HFF-Myc (cell line): ENCODE results near the gene PKM.
A peak's percentile ranks its signal among the peaks of the same experiment; 100 is the strongest.

Experiments
- DNase-seq: peaks from one replicate; pipeline ENCODE4 v3.0.0-alpha.2; 2011; ENCODE audit warnings: low read depth; ENCODE audit errors: extremely low read depth
- H3K4me3 ChIP-seq: replicated peaks from 2 replicates; pipeline ENCODE4 v1.5.1; 2011; ENCODE audit warnings: low read depth, mild to moderate bottlenecking, control low read depth, low read length
- CTCF ChIP-seq: IDR thresholded peaks from 2 replicates; pipeline ENCODE4 v1.5.1; 2012; ENCODE audit warnings: mild to moderate bottlenecking, low read depth, low read length, control low read depth; ENCODE audit errors: missing control alignments

Gene PKM

GRCh38 chr15:72271895-72272212 is 40.9 kb upstream of the PKM start:
- TF ChIP-seq CTCF: no peak
- no peak for DNase-seq
- H3K4me3 ChIP-seq: peak overlapping the region; percentile 76

- DNase-seq: no peak
- peak overlapping the region; percentile 76 for H3K4me3 ChIP-seq
- no peak for TF ChIP-seq CTCF
Observed at GRCh38 chr15:72271221-72271620, 40.2 kb upstream of the PKM start.

GRCh38 chr15:72269739-72270138 is 38.7 kb upstream of the PKM start:
- DNase-seq: no peak
- no peak for TF ChIP-seq CTCF
- no peak overlapping the region for H3K4me3 ChIP-seq

- no peak for TF ChIP-seq CTCF
- no peak for DNase-seq
- H3K4me3 ChIP-seq: no peak overlapping the region
Observed at GRCh38 chr15:72265031-72265430, 34.0 kb upstream of the PKM start.

GRCh38 chr15:72252663-72253299 is 21.8 kb upstream of the PKM start:
- no peak for DNase-seq
- TF ChIP-seq CTCF: no peak
- no peak overlapping the region for H3K4me3 ChIP-seq

- no peak for TF ChIP-seq CTCF
- no peak for DNase-seq
- no peak overlapping the region for H3K4me3 ChIP-seq
Observed at GRCh38 chr15:72249142-72249810, 18.3 kb upstream of the PKM start.

GRCh38 chr15:72248514-72248913 is 17.5 kb upstream of the PKM start:
- no peak overlapping the region for H3K4me3 ChIP-seq
- TF ChIP-seq CTCF: no peak
- no peak for DNase-seq
